GM18907 (cell line): ENCODE data around the gene ARMCX4.
"Not testable (repeated sequence)": the region's sequence is repeated elsewhere in the genome, so short reads cannot be mapped to it uniquely, and the experiment has no call there.

Experiments used
- ATAC-seq: cut with Tn5 transposase; IDR thresholded peaks from one replicate; pipeline ENCODE4 v1.9.1; 2021; ENCODE audit warnings: mild to moderate bottlenecking, moderate library complexity; ENCODE audit not compliant: unreplicated experiment

The ARMCX4 gene

DNA sequence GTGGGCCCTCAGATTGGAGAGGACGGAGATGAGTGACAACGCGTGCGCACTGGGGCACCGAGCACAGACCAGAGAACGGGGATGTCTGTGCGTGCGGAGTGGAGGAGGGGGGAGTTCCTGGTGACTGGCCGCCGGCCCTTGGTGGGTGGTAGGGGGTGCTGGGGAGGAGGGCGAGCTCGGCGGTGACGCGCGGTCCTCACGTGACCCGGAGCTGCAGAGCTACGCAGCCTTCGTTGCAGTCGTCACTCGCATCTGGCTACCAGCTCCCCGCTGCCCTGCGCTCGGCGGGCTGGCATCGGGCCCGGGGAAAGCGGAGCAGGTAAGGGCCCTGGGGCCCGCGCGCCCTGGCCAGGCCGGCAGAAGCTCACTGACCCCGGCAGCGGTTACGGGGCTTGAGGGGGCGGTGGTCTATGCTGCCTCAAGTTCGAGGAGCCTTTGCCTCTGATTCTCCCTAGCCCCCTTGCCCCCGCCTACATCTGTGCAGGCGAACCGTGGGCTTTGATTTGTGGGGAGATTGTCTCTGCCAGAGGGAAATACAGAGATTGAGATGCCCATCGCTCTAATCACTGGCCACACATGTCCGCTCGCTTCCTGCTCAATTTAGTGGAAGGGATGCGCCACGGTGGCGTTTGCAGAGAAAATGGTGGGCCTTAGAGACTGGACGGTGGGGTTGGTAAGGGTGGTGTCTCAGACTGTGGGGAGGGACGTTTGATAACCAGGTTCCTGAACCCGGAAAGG is at the start of gene ARMCX4:
Gene ARMCX4 (plus strand): TSS at position 245 of the 738 bp plus-strand sequence. CDS start 3,134 bp downstream, outside the sequence.
- ATAC-seq = no peak

DNA sequence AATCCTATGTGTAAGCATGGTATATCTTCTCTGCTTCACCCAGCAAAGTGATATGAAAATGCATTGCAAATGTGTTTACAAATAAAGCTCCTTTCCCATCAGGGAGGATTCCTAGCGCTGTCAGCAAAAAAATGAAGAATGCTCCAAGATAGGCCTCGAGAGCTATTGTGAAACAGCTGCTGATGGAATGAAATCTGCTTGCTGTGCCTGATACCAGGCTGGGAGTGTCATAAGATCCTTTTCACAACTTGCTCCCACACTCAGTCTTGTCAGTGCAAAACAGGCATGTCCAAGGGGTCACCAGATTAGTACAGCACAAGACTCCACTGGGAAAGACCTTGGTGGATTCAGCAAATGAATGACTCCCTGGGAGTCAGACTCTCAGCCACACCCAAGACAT is 43.2 kb upstream of the ARMCX4 start:
- no peak for ATAC-seq

DNA sequence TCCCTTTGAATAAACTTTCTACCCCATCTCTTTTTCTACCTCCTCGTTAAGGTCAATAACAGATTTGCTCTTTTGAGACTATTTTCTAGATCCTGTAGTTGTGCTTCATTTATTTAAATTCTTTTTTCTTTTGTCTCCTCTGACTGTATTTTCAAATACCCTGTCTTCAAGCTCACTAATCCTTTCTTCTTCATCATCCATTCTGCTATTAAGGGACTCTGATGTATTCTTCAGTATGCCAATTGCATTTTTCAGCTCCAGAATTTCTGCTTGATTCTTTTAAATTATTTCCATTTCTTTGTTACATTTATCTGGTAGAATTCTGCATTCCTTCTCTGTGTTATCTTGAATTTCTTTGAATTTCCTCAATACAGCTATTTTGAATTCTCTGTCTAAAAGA is 36.0 kb upstream of the ARMCX4 start:
- no peak for ATAC-seq

DNA sequence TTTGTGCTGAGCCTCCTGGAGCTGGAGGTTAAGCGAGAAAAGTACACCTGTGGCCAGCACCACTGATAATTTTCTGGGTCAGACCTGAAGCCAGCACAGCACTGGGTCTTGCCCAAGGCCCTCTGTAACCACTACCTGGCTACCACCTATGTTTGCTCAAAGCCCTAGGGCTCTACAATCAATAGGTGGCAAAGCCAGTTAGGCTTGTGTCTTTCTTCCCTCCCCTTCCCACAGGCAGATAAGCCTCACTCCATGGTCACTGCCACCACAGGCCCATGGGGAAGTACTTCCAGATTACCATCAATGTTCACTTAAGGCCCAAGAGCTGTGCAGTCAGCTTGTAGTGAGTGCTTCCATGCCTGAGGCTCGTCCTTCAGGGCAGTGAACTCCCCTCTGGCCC is 35.2 kb upstream of the ARMCX4 start:
- ATAC-seq = no peak

DNA sequence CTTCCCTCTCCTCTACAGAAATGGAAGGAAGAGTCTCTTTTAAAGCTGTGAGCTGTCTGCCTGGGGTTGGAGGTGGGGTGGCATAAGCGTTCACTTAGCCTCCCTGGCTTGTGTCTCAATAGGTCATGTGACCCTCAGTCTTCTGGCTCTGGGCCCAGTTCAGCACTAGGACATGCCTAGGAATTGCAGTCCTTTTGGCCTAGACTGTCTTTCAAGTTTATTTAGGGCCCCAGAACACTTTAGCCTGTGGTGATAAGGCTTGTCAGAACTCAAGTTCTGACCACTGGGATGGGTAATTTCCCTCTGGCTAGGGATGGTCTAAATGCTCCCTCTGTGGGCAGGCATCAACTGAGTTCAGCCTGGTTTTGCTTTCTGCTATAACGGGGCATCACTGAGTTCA is 34.3 kb upstream of the ARMCX4 start:
- ATAC-seq = no peak

DNA sequence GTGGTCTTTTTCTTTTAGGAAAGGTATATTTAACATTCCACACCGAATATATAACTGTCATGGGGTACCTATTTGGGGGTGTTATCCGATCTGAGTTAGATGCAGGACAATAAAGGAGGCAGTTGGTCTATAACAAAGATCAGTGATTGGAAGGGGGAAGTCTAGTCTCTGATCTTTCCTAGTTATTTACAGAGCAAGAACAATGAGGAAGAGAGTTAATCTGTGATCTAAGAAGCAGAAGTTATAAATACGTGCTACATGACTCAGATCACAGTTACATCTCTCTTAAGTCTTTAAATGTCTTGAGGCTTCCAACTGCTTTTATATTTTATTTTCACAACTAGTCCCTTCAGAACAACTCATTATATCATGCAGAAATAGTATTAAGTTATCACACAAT is 33.2 kb upstream of the ARMCX4 start:
- no peak for ATAC-seq

DNA sequence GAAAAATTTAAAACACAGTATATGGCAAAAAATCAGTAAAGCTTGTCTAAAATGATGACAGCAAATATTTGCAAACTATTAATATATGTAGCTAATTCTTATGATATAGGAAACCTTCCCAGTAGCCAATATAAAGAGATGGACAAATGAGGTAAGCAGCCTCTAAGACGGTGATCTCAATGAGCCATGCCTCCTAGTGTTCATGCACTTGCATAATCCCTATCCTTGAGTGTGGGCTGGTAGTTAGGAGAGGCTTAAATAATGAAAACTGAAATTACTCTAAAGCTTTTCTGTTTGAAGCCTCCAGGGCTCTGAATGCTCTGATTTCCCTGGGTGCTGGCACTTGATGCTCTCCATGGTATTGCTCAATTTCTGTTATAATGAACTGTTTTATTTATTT is 24.6 kb upstream of the ARMCX4 start:
- ATAC-seq = no peak

DNA sequence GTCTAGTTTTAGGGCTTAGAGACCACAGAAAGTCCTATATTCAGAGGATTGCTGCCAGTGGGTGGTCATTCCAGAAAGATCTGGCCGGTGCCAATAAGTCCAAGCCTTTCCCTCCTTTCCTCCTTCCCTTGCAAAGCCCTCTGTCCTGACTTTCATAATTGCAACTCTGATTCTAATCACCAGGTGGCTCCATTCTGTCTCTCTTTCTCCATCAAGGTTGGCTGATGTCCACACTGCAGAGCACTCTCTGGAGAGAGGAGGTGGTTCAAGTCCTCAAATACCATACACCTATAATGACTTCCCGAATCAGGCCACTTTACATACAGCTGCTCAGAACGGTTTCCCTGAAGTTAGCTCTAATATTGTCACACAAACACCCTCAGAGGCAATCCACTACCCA is 22.4 kb upstream of the ARMCX4 start:
- no peak for ATAC-seq

DNA sequence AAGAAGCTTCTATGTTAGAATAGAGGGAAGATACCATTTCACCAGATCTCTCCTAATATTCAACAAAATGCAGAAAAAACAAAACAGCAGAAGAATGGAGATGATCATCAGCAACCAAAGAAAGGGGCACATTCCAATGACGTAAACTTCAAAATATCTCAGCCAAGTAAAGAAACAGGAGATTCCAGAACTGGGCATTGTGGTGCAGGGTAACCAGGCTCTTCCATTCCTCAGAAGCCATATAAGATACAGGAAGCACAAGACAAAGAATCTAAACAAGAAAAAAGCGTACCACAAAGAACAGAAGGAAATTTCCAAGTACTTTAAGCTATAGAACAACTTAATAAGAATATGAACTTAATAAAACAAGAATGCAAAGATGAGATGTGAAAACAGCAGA is 6.9 kb upstream of the ARMCX4 start:
- no peak for ATAC-seq

DNA sequence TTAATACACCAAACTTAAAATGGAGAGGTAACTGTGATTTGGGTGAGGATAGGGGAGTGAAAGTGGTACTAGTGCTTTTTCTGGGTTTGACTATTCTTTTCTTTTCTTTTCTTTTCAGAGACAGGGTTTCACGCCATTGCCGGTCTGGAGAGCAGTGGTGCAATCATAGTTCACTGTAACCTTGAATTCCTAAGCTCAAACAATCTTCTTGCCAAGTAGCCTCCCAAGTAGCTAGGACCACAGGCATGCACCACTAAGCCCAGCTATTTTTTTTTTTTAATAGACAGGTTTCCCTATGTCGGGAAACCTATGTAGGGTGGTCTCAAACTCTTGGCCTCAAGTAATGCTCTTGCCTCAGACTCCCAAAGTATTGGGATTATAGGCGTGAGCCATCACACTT is 3.0 kb upstream of the ARMCX4 start:
- ATAC-seq = no peak

DNA sequence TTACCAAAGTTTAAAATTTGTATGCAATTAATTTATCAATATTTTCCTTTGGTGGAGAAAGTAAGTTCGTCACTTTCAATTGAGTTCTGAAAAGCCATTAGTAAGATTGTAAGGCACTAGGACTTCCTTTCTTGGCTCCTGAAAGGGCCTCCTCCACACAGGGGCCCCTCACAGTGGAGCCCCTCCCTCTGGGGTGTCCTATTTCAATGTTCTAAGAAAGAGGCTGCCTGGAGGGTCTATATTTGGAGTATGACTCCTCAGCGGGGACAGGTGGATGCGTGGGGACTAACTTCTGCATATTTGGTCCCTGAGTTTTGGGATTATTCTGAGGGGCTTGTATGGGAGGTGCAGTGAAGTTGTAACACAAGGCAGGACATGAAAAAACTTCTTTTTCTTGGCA is 1.6 kb upstream of the ARMCX4 start:
- ATAC-seq = no peak

DNA sequence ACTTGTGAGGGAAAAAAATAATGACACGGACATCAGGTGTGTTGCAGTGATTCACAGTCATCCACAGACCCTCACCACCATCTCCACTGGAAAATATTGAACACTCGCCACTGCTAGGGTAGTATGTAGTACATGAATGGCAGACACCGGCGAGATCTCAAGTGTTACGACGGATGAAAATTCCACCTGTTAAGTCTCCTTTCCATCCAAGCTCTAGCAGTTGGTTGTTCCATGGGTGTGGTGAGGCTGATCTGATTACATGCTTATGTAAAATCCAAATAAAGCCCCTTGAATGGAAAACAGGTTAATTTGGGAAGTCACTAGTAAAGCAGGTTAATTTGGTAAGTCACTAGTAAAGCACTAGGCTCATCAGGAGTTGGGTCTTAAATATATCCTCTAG is 1.1 kb upstream of the ARMCX4 start:
- no peak for ATAC-seq

DNA sequence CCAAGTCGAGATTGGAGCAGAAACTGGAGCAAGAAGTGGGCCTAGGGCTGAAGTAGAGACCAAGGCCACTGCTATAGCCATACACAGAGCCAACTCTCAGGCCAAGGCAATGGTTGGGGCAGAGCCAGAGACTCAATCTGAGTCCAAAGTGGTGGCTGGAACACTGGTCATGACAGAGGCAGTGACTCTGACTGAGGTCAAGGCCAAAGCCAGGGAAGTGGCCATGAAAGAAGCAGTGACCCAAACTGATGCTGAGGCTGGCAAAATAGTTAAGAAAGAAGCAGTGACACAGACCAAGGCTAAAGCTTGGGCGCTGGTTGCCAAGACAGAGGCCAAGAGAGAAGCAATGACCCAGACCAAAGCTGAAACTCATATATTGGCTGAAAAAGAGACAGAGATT is 3.5 kb downstream of the ARMCX4 start:
- ATAC-seq = no peak

DNA sequence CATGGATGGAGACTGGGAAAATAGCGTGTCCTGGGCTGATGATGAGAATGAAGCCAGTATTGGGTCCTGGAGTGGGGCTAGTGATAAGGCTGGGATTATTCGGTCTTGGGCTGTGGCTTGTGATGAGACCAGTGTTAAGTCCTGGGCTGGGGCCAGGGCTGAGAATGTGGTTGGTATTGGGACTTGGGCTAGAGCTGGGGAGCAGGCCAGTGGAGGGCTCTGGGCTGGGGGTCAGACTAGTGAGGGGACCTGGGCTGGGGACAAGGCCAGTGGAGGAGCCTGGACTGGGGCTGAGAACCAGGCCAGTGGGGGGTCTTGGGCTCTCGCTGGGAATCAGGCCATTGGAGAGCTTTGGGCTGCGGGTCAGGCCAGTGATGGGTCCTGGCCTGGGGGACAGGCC is 6.7 kb downstream of the ARMCX4 start:
- no peak for ATAC-seq

DNA sequence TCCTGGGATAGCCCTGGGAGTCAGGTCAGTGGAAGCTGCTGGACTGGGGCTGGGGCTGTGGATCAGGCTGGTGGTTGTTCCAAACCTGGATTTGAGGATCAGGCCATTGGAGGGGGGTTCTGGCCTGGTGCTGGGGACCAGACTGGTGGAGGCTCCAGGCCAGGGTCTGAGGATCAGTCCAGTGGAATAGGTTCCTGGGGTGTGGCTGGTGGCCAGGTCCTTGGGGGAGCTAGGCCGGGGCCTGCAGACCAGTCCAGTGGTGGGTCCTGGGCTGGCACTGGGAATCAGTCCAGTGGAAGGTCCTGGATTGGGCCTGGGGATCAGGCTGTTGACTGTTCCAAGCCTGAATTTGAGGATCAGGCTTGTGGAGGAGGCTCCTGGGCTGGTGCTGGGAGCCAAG is 8.0 kb downstream of the ARMCX4 start:
- no peak for ATAC-seq

DNA sequence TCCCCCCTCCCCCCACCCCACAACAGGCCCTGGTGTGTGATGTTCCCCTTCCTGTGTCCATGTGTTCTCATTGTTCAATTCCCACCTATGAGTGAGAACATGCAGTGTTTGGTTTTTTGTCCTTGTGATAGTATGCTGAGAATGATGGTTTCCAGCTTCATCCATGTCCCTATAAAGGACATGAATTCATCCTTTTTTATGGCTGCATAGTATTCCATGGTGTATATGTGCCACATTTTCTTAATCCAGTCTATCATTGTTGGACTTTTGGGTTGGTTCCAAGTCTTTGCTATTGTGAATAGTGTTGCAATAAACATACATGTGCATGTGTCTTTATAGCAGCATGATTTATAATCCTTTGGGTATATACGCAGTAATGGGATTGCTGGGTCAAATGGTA is 17.7 kb downstream of the ARMCX4 start:
- not testable (repeated sequence) for ATAC-seq

DNA sequence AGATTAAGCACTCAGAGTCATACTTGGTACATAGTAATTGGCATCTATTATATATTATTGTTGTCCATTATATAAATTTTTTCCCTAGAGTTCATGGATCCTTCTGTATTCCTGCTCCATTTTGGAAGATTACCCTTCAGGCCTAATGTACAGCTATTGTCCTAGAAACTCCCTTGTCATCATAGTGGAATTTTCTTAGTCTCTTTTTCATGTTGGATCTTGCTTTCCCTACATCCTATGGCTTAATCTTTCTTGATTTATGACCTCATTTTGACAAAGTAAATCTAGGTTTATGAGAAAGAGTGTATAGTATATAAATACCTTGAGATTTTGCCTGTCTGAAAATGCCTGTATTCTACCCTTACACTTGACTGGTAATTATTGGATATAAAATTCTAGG is 22.1 kb downstream of the ARMCX4 start:
- ATAC-seq = no peak

DNA sequence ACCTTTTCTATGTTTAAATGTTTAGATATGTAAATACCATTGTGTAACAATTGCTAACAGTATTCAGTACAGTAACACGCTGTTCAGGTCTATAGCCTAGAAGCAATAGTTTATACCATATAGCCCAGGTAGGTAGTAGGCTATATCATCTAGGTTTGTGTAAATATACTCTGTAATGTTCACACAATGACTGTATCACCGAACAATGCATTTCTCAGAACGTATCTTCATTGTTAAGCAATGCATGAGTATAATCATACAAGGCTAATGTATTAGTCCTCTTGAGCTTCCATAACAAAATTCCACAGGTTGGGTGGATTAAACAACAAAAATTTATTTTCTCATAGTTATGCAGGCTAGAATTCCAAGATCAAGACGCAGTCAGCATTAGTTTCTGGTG is 22.7 kb downstream of the ARMCX4 start:
- ATAC-seq = no peak

DNA sequence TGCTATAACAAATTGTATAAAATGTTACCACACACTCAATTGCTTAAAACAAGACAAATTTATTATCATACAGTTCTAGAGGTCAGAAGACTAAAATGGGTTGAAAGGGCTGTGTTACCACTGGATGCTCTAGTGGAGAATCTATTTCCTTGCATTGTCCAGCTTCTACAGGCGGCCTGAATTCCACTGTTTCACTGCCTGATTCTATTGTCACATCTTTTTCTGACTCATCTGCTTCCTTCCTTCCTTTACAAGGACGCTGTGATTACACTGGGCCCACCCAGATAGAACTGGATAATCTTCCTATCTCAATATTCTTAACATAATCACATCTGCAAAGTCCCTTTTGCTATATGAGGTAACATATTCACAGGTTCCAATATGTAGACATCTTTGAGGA is 45.7 kb downstream of the ARMCX4 start:
- no peak for ATAC-seq
